HG02623 (cell line): ENCODE measurements around the gene TUT7.
"Not testable (repeated sequence)": the region's sequence is repeated elsewhere in the genome, so short reads cannot be mapped to it uniquely, and the experiment has no call there.

ENCODE experiments used
- ATAC-seq: cut with Tn5 transposase; IDR thresholded peaks from one replicate; pipeline ENCODE4 v1.9.1; 2021; ENCODE audit warnings: moderate library complexity; ENCODE audit not compliant: unreplicated experiment

The TUT7 gene

GRCh38 chr9:86354011-86354817 lies at the start of gene TUT7:
Gene TUT7 (minus strand): TSS chr9:86354410. CDS start chr9:86353199, 1,211 bp downstream.
- peak; percentile 78 for ATAC-seq

GRCh38 chr9:86402591-86402990 lies 48.4 kb upstream of the TUT7 start:
- no peak for ATAC-seq

DNA sequence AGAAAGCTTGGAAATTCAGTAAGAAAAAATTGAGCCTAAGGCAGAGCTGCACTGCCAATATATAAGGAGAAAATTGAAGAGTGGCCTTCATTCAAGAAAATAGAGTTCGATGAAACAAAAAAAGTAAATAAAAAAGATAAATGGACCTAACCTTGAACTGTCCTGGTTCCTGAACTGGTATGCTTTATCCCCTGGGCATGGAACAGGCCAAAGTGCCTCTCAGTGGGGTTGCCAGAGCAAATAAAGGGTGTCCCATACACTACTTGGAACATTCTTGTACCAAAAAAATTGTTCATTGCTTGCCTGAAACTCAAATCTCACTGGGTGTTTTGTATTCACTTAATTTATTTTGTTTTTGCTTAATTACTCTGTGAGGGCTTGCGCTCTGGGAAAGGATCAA lies 42.2 kb upstream of the TUT7 start:
- no peak for ATAC-seq

GRCh38 chr9:86390184-86390583 lies 36.0 kb upstream of the TUT7 start:
- not testable (repeated sequence) for ATAC-seq

- no peak for ATAC-seq
Observed at GRCh38 chr9:86389628-86390027, 35.4 kb upstream of the TUT7 start.

- ATAC-seq, result no peak
Observed at GRCh38 chr9:86387376-86387775, 33.2 kb upstream of the TUT7 start.

GRCh38 chr9:86383000-86383399 lies 28.8 kb upstream of the TUT7 start:
- not testable (repeated sequence) for ATAC-seq

DNA sequence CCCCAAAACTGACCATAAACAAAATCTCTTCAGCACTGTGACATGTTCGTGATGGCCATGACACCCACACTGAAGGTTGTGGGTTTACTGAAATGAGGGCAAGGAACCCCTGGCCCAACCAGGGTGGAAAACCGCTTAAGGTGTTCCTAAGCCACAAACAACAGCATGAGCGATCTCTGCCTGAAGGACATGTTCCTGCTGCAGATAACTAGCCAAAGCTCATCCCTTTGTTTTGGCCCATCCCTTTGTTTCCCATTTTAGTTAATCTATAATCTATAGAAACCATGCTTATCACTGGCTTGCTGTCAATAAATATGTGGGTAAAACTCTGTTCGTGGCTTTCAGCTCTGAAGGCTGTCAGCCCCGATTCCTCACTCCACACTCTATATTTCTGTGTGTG lies 21.8 kb upstream of the TUT7 start:
- ATAC-seq, result no peak

- ATAC-seq, result no peak
Observed at GRCh38 chr9:86369810-86370209, 15.6 kb upstream of the TUT7 start.

DNA sequence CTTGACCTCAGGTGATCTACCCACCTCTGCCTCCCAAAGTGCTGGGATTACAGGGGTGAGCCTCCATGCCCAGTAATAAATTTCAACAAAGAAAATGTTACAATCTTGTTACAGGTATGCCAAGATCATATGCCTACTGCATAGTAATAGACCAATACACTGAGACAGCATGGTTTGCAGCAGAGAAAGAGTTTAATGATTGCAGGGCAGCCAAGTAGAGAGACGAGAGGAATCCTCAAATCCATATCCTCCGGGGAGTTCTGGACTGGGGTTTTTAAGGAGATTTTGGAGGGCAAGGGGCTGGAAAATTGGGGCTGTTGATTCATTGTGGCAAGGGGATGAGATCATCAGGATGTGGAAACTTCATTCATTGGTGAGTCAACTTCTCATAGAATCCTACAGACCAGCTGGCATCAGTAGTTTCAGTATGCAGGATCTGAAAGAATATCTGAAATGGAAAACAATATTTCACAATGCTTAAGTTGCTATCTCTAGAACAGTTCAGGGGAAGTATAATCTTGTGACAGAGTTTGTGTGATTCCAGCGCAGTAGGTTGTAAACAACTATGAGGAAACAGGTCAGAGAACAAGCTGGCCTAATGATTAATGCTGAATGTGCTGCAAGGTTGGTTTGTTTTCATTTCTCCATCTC lies 14.8 kb upstream of the TUT7 start:
- ATAC-seq, result no peak

DNA sequence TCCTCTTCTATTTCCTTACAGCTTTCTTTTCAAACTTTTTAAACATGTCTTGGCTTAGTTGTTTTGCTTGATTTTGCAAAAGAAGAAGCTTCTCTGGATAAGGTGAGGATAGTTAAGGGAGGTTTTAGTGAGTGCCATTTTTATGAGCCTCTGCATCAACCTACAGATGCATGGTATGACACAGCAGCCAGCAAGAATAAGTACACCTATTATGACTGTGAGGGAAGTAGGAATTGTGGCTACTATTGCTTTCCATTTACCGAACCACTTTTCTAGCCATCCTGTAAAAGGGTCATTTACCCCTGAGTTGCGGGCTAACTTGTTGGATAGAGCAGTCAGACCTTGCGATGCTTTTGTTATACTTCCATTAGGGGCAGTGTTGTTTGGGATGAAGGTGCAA lies 7.0 kb upstream of the TUT7 start:
- no peak for ATAC-seq

DNA sequence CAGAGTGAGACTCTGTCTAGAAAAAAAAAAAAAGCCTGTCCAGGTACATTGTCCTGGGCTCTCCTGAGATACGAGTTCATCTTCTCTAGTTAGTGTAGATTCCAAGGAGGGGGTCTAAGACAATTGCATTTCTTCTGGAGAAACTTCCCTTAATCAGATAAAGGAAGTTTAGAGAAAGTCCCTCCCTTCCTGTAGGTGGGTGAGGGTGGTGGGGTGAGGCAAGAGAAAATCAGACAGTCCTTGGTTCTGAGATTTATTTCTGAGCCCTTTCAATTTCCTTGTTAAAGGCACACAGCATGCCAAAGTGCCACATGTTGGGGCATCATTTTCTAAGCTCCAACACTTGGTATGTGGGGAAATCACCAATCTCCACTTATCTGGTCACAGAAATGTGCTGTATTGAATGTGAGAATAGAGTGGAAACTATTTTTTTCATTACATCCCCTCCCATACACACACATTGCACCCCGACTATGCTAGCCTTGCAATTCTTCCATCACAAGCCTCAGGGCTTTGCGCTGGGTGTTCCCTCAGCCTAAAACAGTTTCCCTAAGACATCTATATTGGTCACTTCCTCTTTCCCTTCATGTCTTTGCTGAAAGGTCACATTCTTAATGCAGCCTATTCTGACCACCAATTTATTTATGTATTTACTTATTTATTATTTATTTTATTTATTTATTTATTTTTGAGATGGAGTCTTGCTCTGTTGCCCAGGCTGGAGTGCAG lies 5.1 kb upstream of the TUT7 start:
- ATAC-seq, result no peak

GRCh38 chr9:86356871-86357866 lies 3.0 kb upstream of the TUT7 start:
- ATAC-seq, result no peak

- no peak for ATAC-seq
Observed at GRCh38 chr9:86355814-86356213, 1.6 kb upstream of the TUT7 start.

DNA sequence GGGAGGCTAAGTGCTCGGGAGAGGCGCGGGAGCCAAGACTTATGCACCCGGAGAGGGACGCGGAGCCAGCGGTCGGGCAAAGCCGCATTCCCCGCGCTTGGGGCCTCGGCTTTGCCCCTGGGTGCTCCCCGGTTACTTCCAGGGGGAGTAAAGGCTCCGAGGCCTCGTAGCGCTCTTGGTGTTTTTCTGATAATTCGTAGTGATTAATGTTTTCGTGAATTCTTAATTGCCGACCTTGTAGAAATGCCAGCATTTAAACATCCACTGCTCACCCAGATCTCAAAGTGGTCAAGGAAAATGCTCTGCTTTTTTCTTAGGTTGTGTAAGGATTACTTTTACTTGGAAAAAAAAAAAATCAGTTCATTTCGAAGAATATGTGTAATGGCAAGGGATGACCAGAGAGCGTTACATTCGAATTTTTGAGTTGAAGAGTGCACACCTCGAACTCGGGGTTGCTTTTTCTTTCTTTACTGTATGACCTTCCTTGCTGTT lies 654 bp upstream of the TUT7 start:
- no peak for ATAC-seq

- ATAC-seq, result no peak
Observed at GRCh38 chr9:86353655-86354010, 577 bp downstream of the TUT7 start.

- ATAC-seq, result no peak
Observed at GRCh38 chr9:86352440-86353077, 1.7 kb downstream of the TUT7 start.

DNA sequence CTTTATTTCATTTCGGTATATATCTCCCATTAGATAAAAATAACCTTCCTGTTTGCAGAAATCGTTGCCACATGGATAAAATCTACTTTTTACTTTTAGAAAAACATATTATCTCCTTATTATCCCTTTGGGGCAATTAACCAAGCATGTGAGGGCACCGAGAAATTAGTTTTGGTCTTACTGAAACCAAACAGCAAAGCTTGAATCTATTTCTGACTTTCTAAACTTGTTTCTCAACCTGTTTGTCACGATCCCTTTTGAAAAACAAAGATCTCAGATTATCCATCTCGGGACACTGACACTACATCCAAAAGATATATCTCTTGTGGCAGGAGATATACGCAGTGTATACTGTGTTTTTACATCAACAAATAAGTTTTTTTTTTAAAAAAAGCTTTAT lies 2.3 kb downstream of the TUT7 start:
- ATAC-seq, result no peak

GRCh38 chr9:86350006-86350760 lies 4.0 kb downstream of the TUT7 start:
- peak; percentile 22 for ATAC-seq
